ENCODE results near the gene NT5C1B.

NT5C1B gene

GRCh38 chr2:18522484-18523146 lies 66.8 kb downstream of the NT5C1B start:
- TF ChIP-seq TCF12 (IDR thresholded peaks at IDR 0.05; ENCODE audit: low read depth) = no peak
- no peak for TF ChIP-seq YY1 (IDR thresholded peaks at IDR 0.05; ENCODE audit: low read depth)
- TF ChIP-seq FOXM1 (IDR thresholded peaks at IDR 0.05; ENCODE audit: borderline replicate concordance, low read depth) = no peak
- no peak for TF ChIP-seq RAD21 (IDR thresholded peaks at IDR 0.05; ENCODE audit: low read depth)
- TF ChIP-seq EP300 (IDR thresholded peaks at IDR 0.05; ENCODE audit: borderline replicate concordance) = no peak
- no peak for TF ChIP-seq CEBPB (IDR thresholded peaks at IDR 0.05)
- TF ChIP-seq ZBTB7A (IDR thresholded peaks at IDR 0.05; ENCODE audit: low read depth) = no peak
- TF ChIP-seq TEAD4 (IDR thresholded peaks at IDR 0.05) = no peak
- no peak for TF ChIP-seq USF1 (IDR thresholded peaks at IDR 0.05)
- no peak for TF ChIP-seq EGR1 (IDR thresholded peaks at IDR 0.05)
- no peak for TF ChIP-seq CREB1 (IDR thresholded peaks at IDR 0.05; ENCODE audit: low read depth)
- no peak for TF ChIP-seq REST (IDR thresholded peaks at IDR 0.05; ENCODE audit: low read depth)
- TF ChIP-seq NFIC (IDR thresholded peaks at IDR 0.05) = no peak
- no peak for TF ChIP-seq TAF1 (IDR thresholded peaks at IDR 0.05; ENCODE audit: low read depth)
- no peak for TF ChIP-seq MAX (IDR thresholded peaks at IDR 0.05)

- TF ChIP-seq RAD21 (IDR thresholded peaks at IDR 0.05; ENCODE audit: low read depth) (peak; percentile 89), EGR1 (IDR thresholded peaks at IDR 0.05) (no peak)
Measured at GRCh38 chr2:18520451-18521425, 68.6 kb downstream of the NT5C1B start.

GRCh38 chr2:18519914-18520450 lies 69.4 kb downstream of the NT5C1B start:
- no peak for TF ChIP-seq EGR1 (IDR thresholded peaks at IDR 0.05)
- TF ChIP-seq CEBPB (IDR thresholded peaks at IDR 0.05) = no peak
- TF ChIP-seq FOXM1 (IDR thresholded peaks at IDR 0.05; ENCODE audit: borderline replicate concordance, low read depth) = no peak
- no peak for TF ChIP-seq NFIC (IDR thresholded peaks at IDR 0.05)
- no peak for TF ChIP-seq MAX (IDR thresholded peaks at IDR 0.05)
- TF ChIP-seq TEAD4 (IDR thresholded peaks at IDR 0.05) = no peak
- TF ChIP-seq EP300 (IDR thresholded peaks at IDR 0.05; ENCODE audit: borderline replicate concordance) = no peak
- TF ChIP-seq TCF12 (IDR thresholded peaks at IDR 0.05; ENCODE audit: low read depth) = no peak
- TF ChIP-seq YY1 (IDR thresholded peaks at IDR 0.05; ENCODE audit: low read depth) = no peak
- no peak for TF ChIP-seq TAF1 (IDR thresholded peaks at IDR 0.05; ENCODE audit: low read depth)
- TF ChIP-seq ZBTB7A (IDR thresholded peaks at IDR 0.05; ENCODE audit: low read depth) = no peak
- no peak for TF ChIP-seq USF1 (IDR thresholded peaks at IDR 0.05)
- TF ChIP-seq CREB1 (IDR thresholded peaks at IDR 0.05; ENCODE audit: low read depth) = no peak
- no peak for TF ChIP-seq RAD21 (IDR thresholded peaks at IDR 0.05; ENCODE audit: low read depth)
- TF ChIP-seq REST (IDR thresholded peaks at IDR 0.05; ENCODE audit: low read depth) = no peak

- no peak for TF ChIP-seq EP300 (IDR thresholded peaks at IDR 0.05; ENCODE audit: borderline replicate concordance)
- TF ChIP-seq FOXM1 (IDR thresholded peaks at IDR 0.05; ENCODE audit: borderline replicate concordance, low read depth) = no peak
- no peak for TF ChIP-seq YY1 (IDR thresholded peaks at IDR 0.05; ENCODE audit: low read depth)
- no peak for TF ChIP-seq RAD21 (IDR thresholded peaks at IDR 0.05; ENCODE audit: low read depth)
- no peak for TF ChIP-seq CREB1 (IDR thresholded peaks at IDR 0.05; ENCODE audit: low read depth)
- no peak for TF ChIP-seq USF1 (IDR thresholded peaks at IDR 0.05)
- no peak for TF ChIP-seq MAX (IDR thresholded peaks at IDR 0.05)
- TF ChIP-seq EGR1 (IDR thresholded peaks at IDR 0.05) = no peak
- no peak for TF ChIP-seq TEAD4 (IDR thresholded peaks at IDR 0.05)
- TF ChIP-seq NFIC (IDR thresholded peaks at IDR 0.05) = no peak
- no peak for TF ChIP-seq TCF12 (IDR thresholded peaks at IDR 0.05; ENCODE audit: low read depth)
- TF ChIP-seq TAF1 (IDR thresholded peaks at IDR 0.05; ENCODE audit: low read depth) = no peak
- TF ChIP-seq ZBTB7A (IDR thresholded peaks at IDR 0.05; ENCODE audit: low read depth) = no peak
- no peak for TF ChIP-seq REST (IDR thresholded peaks at IDR 0.05; ENCODE audit: low read depth)
- no peak for TF ChIP-seq CEBPB (IDR thresholded peaks at IDR 0.05)
Measured at GRCh38 chr2:18518116-18519111, 71.0 kb downstream of the NT5C1B start.
